ENCODE results near the gene PTPN4.

Gene PTPN4

GRCh38 chr2:119910566-119910965 is 150.8 kb downstream of the PTPN4 start:
- no peak for TF ChIP-seq ZBTB7A (IDR thresholded peaks at IDR 0.05; ENCODE audit: low read depth)
- no peak for TF ChIP-seq MAX (IDR thresholded peaks at IDR 0.05)
- no peak for TF ChIP-seq NFIC (IDR thresholded peaks at IDR 0.05)
- no peak for TF ChIP-seq FOXM1 (IDR thresholded peaks at IDR 0.05; ENCODE audit: borderline replicate concordance, low read depth)
- TF ChIP-seq USF1 (IDR thresholded peaks at IDR 0.05), result no peak
- no peak for TF ChIP-seq EGR1 (IDR thresholded peaks at IDR 0.05)
- no peak for TF ChIP-seq REST (IDR thresholded peaks at IDR 0.05; ENCODE audit: low read depth)
- TF ChIP-seq RAD21 (IDR thresholded peaks at IDR 0.05; ENCODE audit: low read depth), result no peak
- no peak for TF ChIP-seq TCF12 (IDR thresholded peaks at IDR 0.05; ENCODE audit: low read depth)
- no peak for TF ChIP-seq TAF1 (IDR thresholded peaks at IDR 0.05; ENCODE audit: low read depth)
- no peak for TF ChIP-seq EP300 (IDR thresholded peaks at IDR 0.05; ENCODE audit: borderline replicate concordance)
- no peak for TF ChIP-seq YY1 (IDR thresholded peaks at IDR 0.05; ENCODE audit: low read depth)
- TF ChIP-seq CEBPB (IDR thresholded peaks at IDR 0.05), result no peak
- no peak for TF ChIP-seq CREB1 (IDR thresholded peaks at IDR 0.05; ENCODE audit: low read depth)
- no peak for TF ChIP-seq TEAD4 (IDR thresholded peaks at IDR 0.05)

GRCh38 chr2:119914266-119914665 is 154.5 kb downstream of the PTPN4 start:
- TF ChIP-seq EGR1 (IDR thresholded peaks at IDR 0.05) (no peak), RAD21 (IDR thresholded peaks at IDR 0.05; ENCODE audit: low read depth) (no peak), ZBTB7A (IDR thresholded peaks at IDR 0.05; ENCODE audit: low read depth) (no peak), REST (IDR thresholded peaks at IDR 0.05; ENCODE audit: low read depth) (no peak), YY1 (IDR thresholded peaks at IDR 0.05; ENCODE audit: low read depth) (no peak), CEBPB (IDR thresholded peaks at IDR 0.05) (no peak), CREB1 (IDR thresholded peaks at IDR 0.05; ENCODE audit: low read depth) (no peak), TEAD4 (IDR thresholded peaks at IDR 0.05) (no peak), TAF1 (IDR thresholded peaks at IDR 0.05; ENCODE audit: low read depth) (no peak), USF1 (IDR thresholded peaks at IDR 0.05) (no peak)

GRCh38 chr2:119921825-119922224 is 162.1 kb downstream of the PTPN4 start:
- TF ChIP-seq YY1 (IDR thresholded peaks at IDR 0.05; ENCODE audit: low read depth) (no peak), NFIC (IDR thresholded peaks at IDR 0.05) (no peak)

- TF ChIP-seq TEAD4 (IDR thresholded peaks at IDR 0.05), result no peak
- no peak for TF ChIP-seq RAD21 (IDR thresholded peaks at IDR 0.05; ENCODE audit: low read depth)
- TF ChIP-seq EP300 (IDR thresholded peaks at IDR 0.05; ENCODE audit: borderline replicate concordance), result no peak
Measured at GRCh38 chr2:119922699-119923098, 163.0 kb downstream of the PTPN4 start.

GRCh38 chr2:119929537-119929936 is 169.8 kb downstream of the PTPN4 start:
- TF ChIP-seq EP300 (IDR thresholded peaks at IDR 0.05; ENCODE audit: borderline replicate concordance) (no peak), TEAD4 (IDR thresholded peaks at IDR 0.05) (no peak), MAX (IDR thresholded peaks at IDR 0.05) (no peak), RAD21 (IDR thresholded peaks at IDR 0.05; ENCODE audit: low read depth) (no peak), USF1 (IDR thresholded peaks at IDR 0.05) (no peak), EGR1 (IDR thresholded peaks at IDR 0.05) (no peak), TAF1 (IDR thresholded peaks at IDR 0.05; ENCODE audit: low read depth) (no peak), ZBTB7A (IDR thresholded peaks at IDR 0.05; ENCODE audit: low read depth) (no peak)

GRCh38 chr2:119932809-119933208 is 173.1 kb downstream of the PTPN4 start:
- TF ChIP-seq EGR1 (IDR thresholded peaks at IDR 0.05) (no peak), TAF1 (IDR thresholded peaks at IDR 0.05; ENCODE audit: low read depth) (no peak), ZBTB7A (IDR thresholded peaks at IDR 0.05; ENCODE audit: low read depth) (no peak)

- TF ChIP-seq NFIC (IDR thresholded peaks at IDR 0.05), result no peak
- TF ChIP-seq FOXM1 (IDR thresholded peaks at IDR 0.05; ENCODE audit: borderline replicate concordance, low read depth), result no peak
- TF ChIP-seq TAF1 (IDR thresholded peaks at IDR 0.05; ENCODE audit: low read depth), result no peak
- no peak for TF ChIP-seq CEBPB (IDR thresholded peaks at IDR 0.05)
- no peak for TF ChIP-seq MAX (IDR thresholded peaks at IDR 0.05)
- TF ChIP-seq EGR1 (IDR thresholded peaks at IDR 0.05), result no peak
- no peak for TF ChIP-seq REST (IDR thresholded peaks at IDR 0.05; ENCODE audit: low read depth)
- no peak for TF ChIP-seq EP300 (IDR thresholded peaks at IDR 0.05; ENCODE audit: borderline replicate concordance)
- no peak for TF ChIP-seq RAD21 (IDR thresholded peaks at IDR 0.05; ENCODE audit: low read depth)
- TF ChIP-seq ZBTB7A (IDR thresholded peaks at IDR 0.05; ENCODE audit: low read depth), result no peak
- no peak for TF ChIP-seq CREB1 (IDR thresholded peaks at IDR 0.05; ENCODE audit: low read depth)
- TF ChIP-seq TCF12 (IDR thresholded peaks at IDR 0.05; ENCODE audit: low read depth), result no peak
- no peak for TF ChIP-seq USF1 (IDR thresholded peaks at IDR 0.05)
- TF ChIP-seq YY1 (IDR thresholded peaks at IDR 0.05; ENCODE audit: low read depth), result no peak
- no peak for TF ChIP-seq TEAD4 (IDR thresholded peaks at IDR 0.05)
Measured at GRCh38 chr2:119934319-119934718, 174.6 kb downstream of the PTPN4 start.
